Osteoblast (primary cell): Measurements from ENCODE around the gene WDR4. TPM values are rescaled to one million over a fixed set of nuclear protein-coding genes. Genes with fewer than 3 reads are reported as not detected.

ENCODE experiments used
- DNase-seq: peaks from one replicate; pipeline ENCODE4 v3.0.0; 2011; ENCODE audit warnings: low spot score, mixed read lengths; ENCODE audit not compliant: insufficient read length; ENCODE audit errors: missing footprints
- H2AFZ ChIP-seq: 2 replicates; pipeline ENCODE4 v1.6.0; 2011; ENCODE audit warnings: mild to moderate bottlenecking, low read length
- H3K27ac ChIP-seq: 2 replicates; pipeline ENCODE4 v1.5.1; 2011; ENCODE audit warnings: mild to moderate bottlenecking, low read depth, low read length, moderate library complexity
- H3K27me3 ChIP-seq: 2 replicates; pipeline ENCODE4 v1.6.0; 2012; ENCODE audit warnings: mild to moderate bottlenecking, control low read depth, inconsistent platforms, low read length, moderate library complexity; ENCODE audit not compliant: insufficient read depth
- H3K36me3 ChIP-seq: 2 replicates; pipeline ENCODE4 v1.5.1; 2011; ENCODE audit warnings: mild to moderate bottlenecking, low read length, control low read depth, moderate library complexity; ENCODE audit not compliant: insufficient read depth
- H3K4me1 ChIP-seq: 2 replicates; pipeline ENCODE4 v1.5.1; 2011; ENCODE audit warnings: mild to moderate bottlenecking, low read length, control low read depth, moderate library complexity; ENCODE audit not compliant: insufficient read depth
- H3K4me2 ChIP-seq: 2 replicates; pipeline ENCODE4 v1.6.0; 2011; ENCODE audit warnings: mild to moderate bottlenecking, low read length; ENCODE audit not compliant: insufficient read depth
- H3K4me3 ChIP-seq: fragments of 200-600 bp; sonication (generic); 3 replicates; pipeline ENCODE4 v1.5.1; 2012; ENCODE audit warnings: mild to moderate bottlenecking, low read length, inconsistent platforms; ENCODE audit not compliant: insufficient read depth
- H3K79me2 ChIP-seq: 2 replicates; pipeline ENCODE4 v1.6.0; 2012; ENCODE audit warnings: mild to moderate bottlenecking, low read length, control low read depth, inconsistent platforms; ENCODE audit not compliant: insufficient read depth
- H3K9me3 ChIP-seq: 2 replicates; pipeline ENCODE4 v1.5.1; 2011; ENCODE audit warnings: low read depth, low read length, control low read depth
- H4K20me1 ChIP-seq: 2 replicates; pipeline ENCODE4 v1.6.0; 2012; ENCODE audit warnings: mild to moderate bottlenecking, low read length, control low read depth; ENCODE audit not compliant: insufficient read depth
- CTCF ChIP-seq: IDR thresholded peaks from 2 replicates; pipeline ENCODE4 v1.5.1; 2011; ENCODE audit warnings: mild to moderate bottlenecking, low read depth, low read length, moderate library complexity; ENCODE audit errors: extremely low read depth
- total RNA-seq: library from RNA; depleted of rRNA; stranded (reverse); fragments of >200 nt; gene quantifications from 2 replicates; pipeline ENCODE4 v1.2.3, GENCODE V29; 2012

The WDR4 gene
- total RNA-seq, 1 donor = 10.1 TPM

GRCh38 chr21:42829954-42830353 is 49.4 kb downstream of the WDR4 start:
- DNase-seq = peak; percentile 54
- H3K36me3 ChIP-seq = no peaks in the 10 kb centered on the region
- H3K79me2 ChIP-seq = no peaks in the 10 kb centered on the region
- TF ChIP-seq CTCF = no peak
- no peaks in the 10 kb centered on the region for H4K20me1 ChIP-seq
- H2AFZ ChIP-seq = no peak overlapping the region
- no peak overlapping the region for H3K4me2 ChIP-seq
- no peaks in the 10 kb centered on the region for H3K9me3 ChIP-seq
- H3K27ac ChIP-seq = no peak overlapping the region
- no peak overlapping the region for H3K4me3 ChIP-seq
- H3K4me1 ChIP-seq = no peaks in the 10 kb centered on the region
- peaks cover 6% of the 10 kb centered on the region for H3K27me3 ChIP-seq

DNA sequence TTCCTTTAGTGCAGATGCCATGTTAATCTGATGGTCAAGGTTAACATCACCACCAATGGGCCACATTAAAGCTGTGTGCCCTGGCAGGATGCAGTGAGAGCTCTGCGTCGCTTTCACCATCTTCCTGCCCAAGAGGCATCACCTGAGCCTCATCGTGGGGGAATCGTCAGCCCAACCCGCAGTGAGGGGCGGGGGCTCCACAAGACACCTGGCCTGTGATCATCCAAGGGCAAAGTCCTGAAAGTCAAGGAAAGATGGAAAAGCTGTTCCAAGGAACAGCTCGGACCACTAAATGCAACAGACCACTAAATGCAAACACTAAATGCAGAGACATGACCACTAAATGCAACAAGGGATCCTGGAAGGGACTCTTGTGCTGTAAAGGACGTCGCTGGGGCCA is 49.9 kb downstream of the WDR4 start:
- no peaks in the 10 kb centered on the region for H3K36me3 ChIP-seq
- no peak overlapping the region for H3K4me3 ChIP-seq
- no peaks in the 10 kb centered on the region for H3K79me2 ChIP-seq
- peaks cover 6% of the 10 kb centered on the region for H3K27me3 ChIP-seq
- no peaks in the 10 kb centered on the region for H3K4me1 ChIP-seq
- no peak overlapping the region for H2AFZ ChIP-seq
- H3K4me2 ChIP-seq = no peak overlapping the region
- TF ChIP-seq CTCF = no peak
- no peak overlapping the region for H3K27ac ChIP-seq
- H3K9me3 ChIP-seq = no peaks in the 10 kb centered on the region
- no peak for DNase-seq
- H4K20me1 ChIP-seq = no peaks in the 10 kb centered on the region

DNA sequence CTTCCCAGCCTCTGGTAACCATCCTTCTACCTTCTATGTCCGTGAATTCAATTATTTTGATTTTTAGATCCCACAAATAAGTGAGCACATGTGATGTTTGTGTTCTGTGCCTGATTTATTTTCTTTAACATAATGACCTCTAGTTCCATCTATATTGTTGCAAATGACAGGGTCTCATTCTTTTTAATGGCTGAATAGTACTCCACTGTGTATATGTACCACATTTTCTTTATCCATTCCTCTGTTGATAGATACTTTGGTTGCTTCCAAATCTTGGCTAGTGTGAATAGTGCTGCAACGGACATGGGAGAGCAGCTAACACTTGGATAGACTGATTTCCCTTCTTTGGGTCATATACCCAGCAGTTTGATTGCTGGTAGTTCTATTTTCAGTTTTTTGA is 51.8 kb downstream of the WDR4 start:
- Histone ChIP-seq H3K4me2 (no peak overlapping the region), H2AFZ (no peak overlapping the region), H3K79me2 (no peaks in the 10 kb centered on the region), H3K4me3 (no peak overlapping the region), H3K36me3 (no peaks in the 10 kb centered on the region), H3K27me3 (peaks cover 18% of the 10 kb centered on the region), H3K4me1 (no peaks in the 10 kb centered on the region), H3K9me3 (no peaks in the 10 kb centered on the region), H4K20me1 (no peaks in the 10 kb centered on the region), H3K27ac (no peak overlapping the region)
- DNase-seq = no peak
- no peak for TF ChIP-seq CTCF

DNA sequence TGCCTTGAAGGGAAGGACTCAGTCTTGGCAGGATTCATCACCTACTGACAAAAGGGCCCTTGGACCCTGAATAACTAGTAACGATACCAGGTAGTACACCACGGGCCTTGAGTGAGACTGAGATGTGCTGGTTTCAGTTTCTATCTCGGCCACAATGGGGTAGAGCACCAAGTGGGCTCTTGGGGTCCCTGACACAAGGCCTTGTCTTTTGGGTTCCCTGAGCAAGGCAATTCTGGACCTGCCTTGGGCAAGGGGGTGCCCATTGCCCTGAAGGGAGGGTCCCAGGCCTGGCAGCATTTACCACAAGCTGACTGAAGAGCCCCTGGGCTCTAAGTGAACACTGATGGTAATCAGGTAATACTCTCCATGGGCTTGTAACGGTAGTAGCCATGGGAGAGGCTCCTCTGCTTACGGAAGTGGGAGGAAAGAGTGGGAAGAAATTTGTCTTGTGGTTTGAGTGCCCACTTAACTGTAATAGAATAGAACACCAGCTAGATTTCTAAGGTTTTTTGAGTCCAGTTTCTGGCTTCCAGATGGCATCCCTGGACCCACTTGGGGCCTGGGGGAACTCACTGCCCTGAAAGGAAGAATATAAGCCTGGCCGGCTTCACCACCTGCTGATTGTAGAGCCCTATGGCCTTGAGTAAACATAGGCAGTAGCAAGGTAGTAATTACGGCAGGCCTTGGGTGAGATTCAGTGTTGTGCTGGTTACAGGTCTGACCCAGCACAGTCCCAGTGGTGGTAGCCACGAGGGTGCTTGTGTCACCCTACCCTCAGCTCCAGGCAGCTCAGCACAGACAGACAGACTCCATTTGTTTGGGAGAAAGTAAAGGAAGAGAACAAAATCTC is 58.5 kb downstream of the WDR4 start:
- Histone ChIP-seq H3K27me3 (peaks cover 20% of the 10 kb centered on the region), H2AFZ (no peak overlapping the region), H4K20me1 (no peaks in the 10 kb centered on the region), H3K27ac (no peak overlapping the region), H3K4me2 (no peak overlapping the region), H3K9me3 (no peaks in the 10 kb centered on the region), H3K4me1 (no peaks in the 10 kb centered on the region), H3K4me3 (no peak overlapping the region), H3K79me2 (no peaks in the 10 kb centered on the region), H3K36me3 (no peaks in the 10 kb centered on the region)
- no peak for DNase-seq
- no peak for TF ChIP-seq CTCF
